OCI-LY3 (cell line): ENCODE results near the gene FAM153A.
"Not testable (repeated sequence)": the region's sequence is repeated elsewhere in the genome, so short reads cannot be mapped to it uniquely, and the experiment has no call there.

Experiments
- CTCF ChIP-seq: fragments of 200-600, 300-600 bp; sonication (generic); IDR thresholded peaks from 2 replicates; pipeline ENCODE4 v1.5.1; 2014; ENCODE audit warnings: antibody characterized with exemption, low read length, low read depth
- EZH2phosphoT487 ChIP-seq: fragments of 200-600 bp; shearing (Covaris generic); IDR thresholded peaks from 2 replicates; pipeline ENCODE4 v1.6.1; 2018; ENCODE audit warnings: antibody characterized with exemption, mixed run types, low read depth

DNA sequence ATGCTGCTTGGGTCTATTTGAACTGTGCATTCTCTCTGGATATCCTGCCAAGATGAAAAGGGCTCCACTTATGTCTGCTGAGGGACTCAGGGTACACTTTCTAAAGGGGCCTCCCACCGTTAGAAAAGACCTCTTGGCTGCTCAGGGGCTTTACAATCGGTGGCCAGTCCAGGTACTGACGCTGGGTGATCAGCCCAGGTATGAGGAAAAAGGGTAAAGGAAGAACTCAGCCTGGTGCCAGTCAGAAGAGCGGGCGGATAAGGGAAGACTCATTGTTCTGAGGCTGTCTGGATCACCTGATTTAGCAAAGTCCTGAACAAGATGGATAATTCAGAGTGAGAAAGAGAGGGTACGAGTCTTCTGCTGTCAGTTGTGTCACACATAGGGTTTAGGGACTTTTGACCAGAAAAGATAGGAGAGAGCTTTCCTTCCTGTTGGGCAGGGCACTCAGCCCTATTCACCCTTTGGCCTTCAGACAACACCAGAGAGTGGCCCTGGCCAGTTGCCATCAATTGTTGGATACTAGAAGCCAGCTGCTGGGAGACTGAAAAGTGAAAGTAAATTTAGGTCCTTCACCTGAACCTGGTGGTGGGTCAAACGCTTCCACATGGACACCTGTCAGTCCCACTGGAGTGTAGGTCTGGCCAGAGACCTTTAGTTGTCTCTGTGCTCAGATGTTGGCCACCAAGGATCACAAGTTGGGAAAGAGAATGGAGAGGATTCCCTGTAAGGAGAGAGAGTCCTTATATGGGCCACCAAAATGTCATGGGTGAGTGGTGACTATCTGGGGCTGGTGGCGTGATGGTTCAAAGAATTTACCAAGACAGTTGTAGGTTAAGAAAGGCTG, 88.8 kb downstream of the FAM153A start:
- not testable (repeated sequence) for TF ChIP-seq CTCF, EZH2phosphoT487
